DMS53 treated with DMSO at 0.1 percent for 48 hours (cell line): ENCODE data around the gene PTPRN2.

ENCODE experiments used
- DNase-seq: peaks from one replicate; lab custom pipeline; 2025; ENCODE audit not compliant: unreplicated experiment; lab: John Stamatoyannopoulos, UW

Gene PTPRN2

DNA sequence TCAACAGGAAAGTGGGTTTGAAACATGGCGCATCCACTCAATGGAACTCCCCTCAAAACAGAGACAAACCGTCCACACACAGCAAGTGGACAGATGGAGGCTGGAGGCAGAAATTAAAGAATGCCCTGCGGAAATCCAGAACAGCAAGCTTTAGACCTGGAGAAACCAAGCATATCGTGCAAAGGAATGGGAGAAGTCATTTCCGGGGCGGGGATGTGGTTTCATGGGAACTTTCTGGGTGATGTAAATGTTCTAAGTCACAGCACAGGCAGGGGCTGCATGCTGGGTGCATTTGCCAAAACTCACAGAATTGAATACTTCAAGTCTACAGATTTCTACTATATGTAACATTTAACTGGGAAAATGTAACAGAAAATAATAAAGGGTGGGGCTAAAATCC lies 213.0 kb downstream of the PTPRN2 start:
- DNase-seq, result no peak

DNA sequence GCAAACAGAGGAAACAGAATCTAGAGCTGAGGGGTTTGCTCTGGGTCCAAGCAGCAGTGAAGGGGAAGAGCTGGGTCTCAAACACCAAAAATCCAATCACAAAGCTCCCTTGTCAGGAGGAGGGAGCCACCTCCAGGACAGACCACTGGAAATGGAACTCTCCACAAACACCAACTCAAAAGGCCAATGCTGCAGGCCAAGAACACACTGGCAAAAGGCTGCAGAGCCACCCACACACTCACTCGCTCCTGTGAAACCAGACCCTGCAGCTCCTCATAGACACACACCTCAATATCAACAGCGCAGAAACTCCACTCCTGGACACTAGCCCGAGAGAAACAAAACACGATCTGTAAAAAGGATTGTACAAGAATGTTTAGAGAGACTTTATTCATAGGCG lies 213.5 kb downstream of the PTPRN2 start:
- DNase-seq, result no peak

DNA sequence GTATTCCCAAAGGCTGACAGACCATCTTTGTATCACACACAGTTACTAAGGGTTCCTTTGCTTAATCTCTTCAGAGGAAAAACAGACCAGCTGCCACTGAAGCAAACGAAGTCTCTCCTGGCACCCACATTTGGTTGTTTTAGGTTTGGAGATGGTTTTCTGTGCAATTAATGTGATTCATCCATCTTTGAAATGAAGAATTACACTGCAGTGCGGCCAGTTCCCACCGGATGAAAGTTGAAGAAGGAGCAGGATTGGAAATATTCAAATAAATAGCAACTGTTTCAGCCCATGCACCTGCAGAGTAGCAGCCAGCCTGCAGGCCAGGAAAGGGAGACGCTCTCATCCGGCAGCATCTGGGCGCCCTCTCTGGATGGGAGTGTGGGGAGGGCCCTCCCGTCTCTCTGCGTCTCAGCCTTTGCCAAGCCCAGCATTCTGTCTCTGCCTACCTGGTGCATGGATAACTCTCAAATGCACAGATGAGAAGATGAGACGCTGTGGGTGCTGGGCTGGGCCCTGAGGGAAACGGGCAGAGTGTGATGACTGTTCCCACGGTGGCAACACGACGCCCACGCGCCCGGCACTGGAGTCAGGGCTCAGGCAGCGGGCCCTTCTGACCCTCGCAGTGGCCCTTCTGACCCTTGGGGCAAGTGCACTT lies 214.0 kb downstream of the PTPRN2 start:
- DNase-seq, result no peak

DNA sequence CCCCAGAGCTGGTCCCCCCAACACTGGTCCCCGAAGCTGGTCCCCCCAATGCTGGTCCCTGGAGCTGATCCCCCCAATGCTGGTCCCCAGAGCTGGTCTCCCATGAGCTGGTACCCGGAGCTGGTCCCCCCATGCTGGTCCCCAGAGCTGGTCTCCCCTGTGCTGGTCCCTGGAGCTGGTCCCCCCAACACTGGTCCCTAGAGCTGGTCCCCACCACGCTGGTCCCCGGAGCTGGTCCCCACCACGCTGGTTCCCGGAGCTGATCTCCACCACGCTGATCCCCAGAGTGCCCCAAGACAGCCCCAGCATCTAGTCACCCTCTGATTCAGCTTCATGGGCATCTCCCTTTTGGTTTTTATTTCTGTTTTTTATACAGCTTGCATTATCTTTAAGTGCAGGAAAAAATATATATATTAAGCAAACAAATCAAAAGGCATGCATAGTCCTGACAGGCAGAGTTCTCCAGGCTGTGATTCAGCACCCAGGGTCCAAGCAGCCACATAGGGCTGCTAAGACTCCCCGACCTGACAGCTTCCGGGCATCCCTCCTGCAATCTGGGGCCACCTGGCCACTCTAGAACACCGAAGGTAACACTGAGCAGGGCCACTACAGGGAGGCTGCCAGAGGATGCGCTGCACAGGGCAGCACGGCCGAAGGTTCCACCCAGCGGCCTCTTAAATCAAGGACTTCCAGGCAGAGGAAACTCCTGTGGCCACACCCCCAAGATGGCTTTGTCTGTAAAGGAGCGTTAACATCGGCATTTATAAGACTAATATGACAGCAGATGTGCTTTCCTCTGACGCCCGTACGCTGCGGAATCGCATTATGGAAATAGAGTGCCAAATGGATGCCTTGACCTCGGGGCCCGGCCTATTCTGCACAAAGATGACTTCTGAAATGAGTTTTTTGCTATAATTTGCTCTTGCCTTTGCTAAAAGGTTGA lies 215.0 kb downstream of the PTPRN2 start:
- DNase-seq, result no peak

DNA sequence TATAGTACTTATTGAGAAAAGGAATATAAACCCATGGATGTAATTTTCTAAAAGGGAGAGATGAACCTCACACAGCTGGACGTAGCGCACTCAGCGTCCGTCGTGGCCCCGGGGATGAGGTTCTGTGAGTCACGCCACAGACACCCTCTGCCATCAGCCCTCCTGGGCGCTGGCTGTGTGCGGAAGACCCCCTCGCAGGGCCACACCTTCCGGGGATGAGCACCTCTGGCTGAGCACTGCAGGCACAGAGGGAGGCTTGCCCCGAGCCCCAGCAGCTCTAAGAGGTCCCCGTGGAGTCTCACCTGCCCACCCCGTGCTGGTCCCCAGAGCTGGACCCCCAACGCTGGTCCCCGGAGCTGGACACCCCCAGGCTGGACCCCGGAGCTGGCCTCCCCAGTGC lies 215.8 kb downstream of the PTPRN2 start:
- DNase-seq, result no peak

DNA sequence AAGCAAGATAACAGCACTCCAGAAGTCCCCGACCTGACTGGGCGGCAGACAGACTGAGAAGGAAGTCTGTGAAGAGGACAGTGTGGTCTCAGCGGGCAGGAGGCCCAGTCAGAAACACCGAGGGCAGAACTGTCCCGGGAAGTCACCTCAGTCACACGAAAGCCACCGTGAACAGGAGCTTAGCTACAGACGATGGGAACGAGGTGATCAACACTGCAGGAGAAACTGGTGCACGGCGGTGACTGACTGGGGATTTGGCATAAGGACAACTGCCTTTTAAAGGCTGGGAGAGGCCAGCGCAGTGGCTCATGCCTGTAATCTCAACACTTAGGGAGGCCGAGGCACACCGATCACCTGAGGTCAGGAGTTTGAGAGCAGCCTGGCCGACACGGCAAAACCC lies 217.8 kb downstream of the PTPRN2 start:
- no peak for DNase-seq

DNA sequence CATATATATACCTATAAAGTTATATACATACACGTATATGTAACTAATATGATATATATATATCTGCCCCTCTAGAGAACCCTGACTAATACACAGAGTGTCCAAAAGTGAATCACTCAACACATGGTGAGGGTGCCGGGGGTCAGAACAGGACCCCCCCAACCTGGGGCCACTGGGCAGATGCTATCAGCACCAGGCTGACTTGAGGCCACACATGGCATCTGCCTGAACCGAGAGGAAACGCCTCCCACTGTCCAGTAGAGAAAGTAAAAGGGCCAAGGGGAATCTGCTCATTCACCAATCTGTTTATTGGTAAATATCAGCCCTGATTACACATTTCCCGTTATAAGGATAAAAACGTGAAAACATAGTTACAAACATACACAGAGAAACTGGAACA lies 218.3 kb downstream of the PTPRN2 start:
- DNase-seq, result no peak

DNA sequence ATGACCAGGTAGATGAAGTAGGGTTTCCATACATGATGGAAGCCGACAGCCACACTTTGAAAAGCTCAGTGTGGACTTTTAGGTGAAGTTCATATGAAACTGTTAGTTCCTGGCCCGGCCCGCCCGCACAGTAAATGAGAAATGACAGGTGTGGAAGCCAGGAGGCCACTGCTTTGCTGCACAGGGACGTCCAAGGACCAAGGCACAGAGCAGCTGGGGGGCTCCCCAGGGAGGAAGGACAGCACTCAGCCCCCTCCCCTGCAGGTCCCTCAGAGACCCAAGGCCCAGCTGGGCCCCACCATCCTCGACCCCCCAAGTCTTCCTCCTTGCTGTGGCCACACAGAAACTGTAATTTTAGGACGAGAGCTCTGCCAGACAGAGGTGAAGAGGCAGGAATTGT lies 219.2 kb downstream of the PTPRN2 start:
- DNase-seq, result no peak

DNA sequence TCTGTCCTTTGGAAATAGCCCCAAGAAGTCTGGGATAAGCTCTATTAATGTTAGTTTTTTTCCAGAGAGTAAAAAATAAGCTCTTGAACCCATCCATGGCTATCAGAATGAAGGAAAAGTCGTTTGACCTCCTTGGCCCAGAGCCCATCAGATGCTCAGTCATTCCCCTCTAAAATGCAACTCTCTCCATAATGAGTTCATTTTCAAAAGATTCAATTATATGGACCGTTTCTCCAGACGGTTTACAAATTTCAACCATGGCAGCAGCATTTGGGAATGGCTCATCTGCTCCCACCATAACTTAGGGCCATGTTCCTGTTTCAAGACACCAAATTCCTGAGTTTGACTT lies 220.0 kb downstream of the PTPRN2 start:
- DNase-seq, result no peak

DNA sequence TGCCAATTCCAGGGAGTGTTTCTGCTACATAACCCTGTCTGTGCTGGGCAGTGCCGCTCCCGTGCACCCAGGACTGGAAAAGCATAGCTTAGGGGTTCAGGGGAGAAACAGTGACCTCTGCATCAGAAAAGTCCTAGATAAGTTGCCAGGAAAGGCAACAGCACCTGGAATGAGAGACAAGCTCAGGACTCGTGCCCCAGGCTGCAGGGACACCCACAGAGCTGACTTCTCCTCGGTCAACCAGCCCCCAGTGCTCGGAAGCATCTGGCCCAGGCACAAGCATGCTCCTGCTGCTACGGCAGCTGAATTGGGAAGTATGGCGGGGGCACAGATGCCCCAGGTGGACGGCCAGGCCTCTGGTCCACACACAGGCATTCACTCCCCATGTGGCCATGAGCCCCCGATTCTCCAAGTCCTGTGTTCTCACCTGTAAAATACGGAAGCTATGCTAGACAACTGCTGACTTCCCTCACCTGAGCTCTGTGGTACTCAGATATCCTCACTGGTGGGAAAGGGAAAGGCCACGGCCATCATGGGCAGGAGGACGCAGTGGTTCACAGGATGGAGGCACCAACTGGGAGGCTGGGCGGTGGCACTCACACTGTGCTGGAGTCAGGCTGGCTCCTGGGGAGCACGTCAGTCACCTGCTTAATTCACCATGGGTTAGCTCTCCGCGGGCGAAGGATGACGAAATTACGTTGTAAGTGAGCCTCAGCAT lies 220.5 kb downstream of the PTPRN2 start:
- no peak for DNase-seq

DNA sequence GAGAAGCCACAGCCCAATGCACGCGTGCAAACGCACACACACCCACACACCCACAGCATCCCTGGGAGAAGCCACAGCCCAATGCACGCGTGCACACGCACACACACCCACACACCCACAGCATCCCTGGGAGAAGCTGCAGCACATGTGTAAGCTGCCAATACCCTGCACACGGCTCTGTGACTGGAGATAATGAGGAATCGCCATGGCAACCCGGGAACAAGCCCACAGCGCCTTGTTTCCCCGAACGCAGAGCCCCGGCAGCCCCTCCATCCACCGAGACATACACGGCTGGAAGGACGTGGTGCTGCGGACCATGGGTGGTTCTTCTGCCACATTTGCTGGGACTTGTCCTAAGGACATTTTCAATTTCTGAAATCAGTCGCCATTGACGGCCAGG lies 221.3 kb downstream of the PTPRN2 start:
- no peak for DNase-seq

DNA sequence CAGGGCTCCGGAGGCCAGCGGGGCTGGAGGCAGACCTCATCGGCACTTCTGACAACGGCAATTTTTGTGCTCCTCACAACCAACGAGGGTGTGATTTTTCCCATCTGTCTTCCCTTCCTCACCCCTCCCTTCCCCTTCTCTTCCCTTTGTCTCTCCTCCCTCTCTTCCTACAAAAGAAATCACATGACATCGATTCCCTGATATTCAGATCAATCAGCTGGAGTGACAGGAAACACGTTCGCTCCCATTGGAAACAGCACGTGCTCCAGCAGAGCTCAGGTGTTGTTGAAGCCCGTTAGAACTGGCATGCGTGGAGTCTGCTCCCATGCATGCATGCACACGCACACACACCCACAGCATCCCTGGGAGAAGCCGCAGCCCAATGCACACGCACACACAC lies 222.4 kb downstream of the PTPRN2 start:
- no peak for DNase-seq

DNA sequence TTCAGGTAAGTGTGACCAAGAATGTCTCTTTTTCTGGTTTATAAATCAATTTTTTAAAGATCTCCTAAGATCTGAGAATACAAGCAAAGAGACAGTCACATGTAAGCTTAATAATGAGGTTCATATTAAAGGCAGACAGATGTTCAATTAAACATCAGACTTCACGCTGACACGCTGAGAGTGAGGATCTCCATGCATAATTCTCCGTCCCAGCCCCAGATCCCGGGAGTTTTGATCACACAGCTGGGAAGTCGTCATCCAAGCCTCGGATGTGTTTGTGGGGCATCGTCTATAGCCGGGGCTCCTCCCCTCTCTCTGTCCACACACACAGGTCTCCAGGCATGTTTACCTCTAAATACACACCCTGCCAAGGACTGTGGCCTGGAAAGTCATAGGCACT lies 223.2 kb downstream of the PTPRN2 start:
- DNase-seq, result no peak

DNA sequence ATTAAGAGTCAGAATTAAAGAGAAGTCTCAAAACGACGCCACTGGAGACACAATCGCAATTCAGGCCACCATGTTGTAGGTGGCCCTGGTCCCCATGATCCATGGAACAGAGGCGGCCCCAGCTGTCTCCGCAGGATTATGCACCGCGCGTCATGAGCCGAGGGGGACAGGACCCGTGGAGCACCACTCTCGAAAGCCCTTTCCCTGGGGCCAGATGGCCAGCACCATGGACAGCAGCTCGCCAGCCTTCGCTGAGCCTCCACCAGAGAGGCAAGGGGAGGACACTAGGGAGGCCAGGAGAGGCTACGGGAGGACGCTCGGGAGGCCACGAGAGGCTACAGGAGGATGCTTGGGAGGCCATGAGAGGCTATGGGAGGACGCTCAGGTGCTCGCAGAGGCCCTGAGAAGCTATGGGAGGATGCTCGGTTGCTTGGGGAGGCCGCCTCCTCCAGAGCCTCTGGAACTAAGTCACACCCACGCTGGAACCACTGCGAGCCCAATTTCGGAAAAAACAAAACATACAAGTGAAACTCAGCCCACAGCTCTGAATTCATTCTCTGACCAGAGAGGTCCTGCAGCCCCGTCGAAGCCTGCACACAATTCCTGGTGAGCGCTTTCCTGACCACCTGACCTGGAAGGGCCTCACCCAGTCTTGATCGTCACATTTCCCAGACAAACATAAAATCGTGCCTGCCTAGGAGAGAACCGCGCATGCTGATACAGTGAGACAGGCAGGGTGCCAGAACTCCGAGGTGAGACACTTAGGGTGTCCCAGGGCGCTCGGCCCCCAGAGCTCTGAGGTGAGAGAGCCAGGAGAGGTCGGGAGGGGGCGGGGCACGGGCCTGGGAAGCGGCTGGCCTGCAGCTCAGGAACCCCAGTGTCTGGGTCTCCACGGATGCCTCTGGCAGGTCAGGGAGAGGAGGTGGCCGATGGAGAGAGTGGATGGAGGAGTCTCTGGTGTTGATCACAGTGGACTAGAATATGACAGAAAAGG lies 224.4 kb downstream of the PTPRN2 start:
- DNase-seq, result no peak

DNA sequence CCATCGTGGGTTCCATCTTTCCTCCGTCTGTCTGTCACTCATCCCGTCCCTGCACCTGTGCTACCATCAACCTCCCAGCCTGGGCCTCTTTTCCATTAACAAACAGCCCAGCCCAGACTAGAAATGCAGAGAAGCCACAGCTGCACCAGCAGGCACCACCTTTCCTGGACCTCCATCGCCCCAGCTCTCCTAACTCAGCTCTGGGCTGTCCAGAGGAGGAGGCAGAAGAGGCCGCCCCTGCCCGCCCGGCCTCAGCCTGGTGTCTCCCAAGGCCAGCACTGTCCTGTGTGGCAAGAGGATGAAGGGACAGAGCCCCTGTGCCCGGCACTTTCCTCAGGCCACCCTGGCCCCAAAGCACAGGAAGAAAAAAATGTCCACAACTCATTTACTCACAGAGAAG lies 225.6 kb downstream of the PTPRN2 start:
- DNase-seq, result no peak

DNA sequence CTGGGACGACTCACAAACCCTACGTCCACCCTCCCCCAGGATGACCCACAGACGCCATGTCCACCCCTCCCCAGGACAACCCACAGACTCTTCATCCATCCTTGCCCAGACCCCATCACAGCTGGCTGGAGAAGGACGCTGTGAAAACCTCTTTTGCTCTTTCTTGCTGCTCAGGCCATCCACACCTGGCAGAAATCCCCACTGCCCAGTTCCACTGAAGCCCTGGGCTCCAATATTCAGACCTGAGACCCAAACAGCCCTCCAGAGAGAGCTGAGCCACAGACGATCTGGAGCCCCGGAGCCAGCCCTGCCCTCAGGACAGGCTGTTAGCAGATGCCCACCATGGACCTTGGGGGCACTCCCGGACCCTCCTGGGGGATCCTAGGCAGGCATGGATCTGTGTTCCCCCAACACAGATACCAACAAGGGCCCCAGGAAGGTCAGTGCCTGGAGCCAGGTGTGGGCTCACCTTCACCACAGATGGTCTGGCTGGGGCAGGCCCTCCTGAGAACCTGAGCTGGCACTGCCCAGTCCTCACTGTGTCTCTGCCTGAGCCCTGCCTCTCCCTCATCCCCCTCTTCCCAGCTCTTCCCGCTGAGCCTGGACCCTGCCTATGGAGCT lies 226.2 kb downstream of the PTPRN2 start:
- DNase-seq, result no peak

DNA sequence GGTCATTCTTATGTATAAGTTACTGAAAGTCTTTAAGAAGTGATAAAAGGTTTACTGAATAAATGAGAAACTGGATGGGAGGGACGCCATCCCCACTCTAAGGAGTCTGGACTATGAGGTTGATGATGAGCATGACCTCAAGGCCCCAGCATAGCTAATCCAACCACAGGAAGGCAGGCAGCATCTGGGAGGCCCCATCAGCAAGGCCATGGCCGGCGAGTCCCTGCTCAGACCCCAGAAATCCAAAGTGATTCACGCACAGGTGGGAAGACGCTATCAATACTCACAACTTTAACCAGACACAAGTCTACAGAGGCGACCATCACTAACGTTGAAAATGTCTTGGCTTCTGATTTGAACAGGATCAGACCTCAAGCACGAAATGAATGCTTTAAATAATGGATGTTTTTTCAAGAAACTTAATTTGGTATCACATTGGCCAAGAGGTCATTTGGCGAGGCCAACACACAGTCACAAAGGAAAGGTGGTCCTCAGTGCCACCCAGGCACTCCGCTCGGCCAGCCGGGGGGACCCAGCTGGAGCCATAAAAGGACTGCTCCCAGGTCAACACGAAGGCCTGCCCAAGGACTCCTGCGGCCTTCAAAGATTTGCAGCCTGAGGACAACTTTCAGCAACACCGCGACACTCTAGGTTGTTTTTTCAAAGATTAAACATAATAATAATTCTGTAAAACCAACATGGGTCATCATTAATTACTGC lies 228.5 kb downstream of the PTPRN2 start:
- no peak for DNase-seq

DNA sequence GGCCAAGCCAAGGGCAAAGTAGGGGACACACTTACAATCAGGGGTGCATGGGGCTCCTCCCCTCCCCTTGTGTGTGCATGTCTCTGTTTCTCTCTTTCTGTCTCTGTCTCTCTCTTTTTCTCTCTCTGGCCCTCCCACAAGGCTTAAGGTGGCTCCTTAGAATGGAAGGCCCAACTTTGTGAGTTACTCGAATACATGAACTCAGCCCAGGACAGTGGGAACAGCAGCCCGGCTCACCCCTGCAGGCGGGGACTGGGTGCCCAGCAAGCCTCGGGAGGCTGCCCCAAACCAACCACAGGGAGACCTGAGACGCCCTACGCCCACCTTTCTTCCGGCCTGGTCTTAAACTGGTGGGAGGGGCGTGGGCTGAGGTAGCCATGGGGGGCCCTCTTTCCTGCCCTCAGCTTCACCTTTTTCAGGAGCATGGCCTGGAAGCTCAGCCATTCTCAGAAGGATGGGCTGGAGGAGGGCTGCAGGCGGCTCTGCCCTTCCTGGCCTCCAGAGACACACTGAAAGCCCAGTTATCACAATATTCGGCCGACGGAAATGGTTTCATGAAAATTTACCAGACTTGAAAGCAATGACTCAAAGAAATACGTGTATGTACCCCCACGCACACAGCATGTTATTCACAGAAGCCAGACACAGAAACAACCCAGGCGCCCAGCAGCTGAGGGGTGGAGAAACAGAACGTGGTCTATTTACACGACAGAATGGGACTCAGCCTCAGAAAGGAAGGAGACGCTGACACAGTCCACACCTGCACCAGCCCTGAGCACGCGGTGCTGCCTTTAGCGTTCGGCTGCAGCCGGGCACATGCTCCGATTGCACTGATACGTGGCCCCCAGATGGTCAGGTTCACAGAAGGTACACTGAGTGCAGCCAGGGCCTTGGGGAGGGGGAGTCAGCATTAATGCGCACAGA lies 229.5 kb downstream of the PTPRN2 start:
- DNase-seq, result no peak
